ENCODE data around the gene PPM1H.
A peak's percentile ranks its signal among the peaks of the same experiment; 100 is the strongest.

The PPM1H gene

GRCh38 chr12:62801796-62802195 lies 133.2 kb downstream of the PPM1H start:
- no peak for TF ChIP-seq CTCF (IDR thresholded peaks at IDR 0.05; ENCODE audit: extremely low read depth, missing control alignments)
- DNase-seq (ENCODE audit: low spot score) = no peak

GRCh38 chr12:62800707-62801400 lies 134.1 kb downstream of the PPM1H start:
- no peak for DNase-seq (ENCODE audit: low spot score)
- no peak for TF ChIP-seq CTCF (IDR thresholded peaks at IDR 0.05; ENCODE audit: extremely low read depth, missing control alignments)

- peak; percentile 44 for DNase-seq (ENCODE audit: low spot score)
- TF ChIP-seq CTCF (IDR thresholded peaks at IDR 0.05; ENCODE audit: extremely low read depth, missing control alignments) = no peak
Measured at GRCh38 chr12:62799766-62800406, 135.1 kb downstream of the PPM1H start.

- TF ChIP-seq CTCF (IDR thresholded peaks at IDR 0.05; ENCODE audit: extremely low read depth, missing control alignments) = peak; percentile 85
- peak; percentile 76 for DNase-seq (ENCODE audit: low spot score)
Measured at GRCh38 chr12:62799126-62799736, 135.7 kb downstream of the PPM1H start.

- no peak for TF ChIP-seq CTCF (IDR thresholded peaks at IDR 0.05; ENCODE audit: extremely low read depth, missing control alignments)
- no peak for DNase-seq (ENCODE audit: low spot score)
Measured at GRCh38 chr12:62794218-62794583, 140.7 kb downstream of the PPM1H start.

GRCh38 chr12:62793256-62794217 lies 141.4 kb downstream of the PPM1H start:
- peak; percentile 69 for DNase-seq (ENCODE audit: low spot score)
- TF ChIP-seq CTCF (IDR thresholded peaks at IDR 0.05; ENCODE audit: extremely low read depth, missing control alignments) = peak; percentile 75

All from GM20000 (cell line).